GM23338 (cell line): Measurements from ENCODE around the gene C6orf136. TPM values are rescaled to one million over a fixed set of nuclear protein-coding genes. Genes with fewer than 3 reads are reported as not detected.

Source experiments
- ATAC-seq: fragments of 200-7000 bp; cut with Tn5 transposase; 3 replicates; pipeline ENCODE4 v1.9.1; 2020
- DNase-seq: peaks from one replicate; pipeline ENCODE4 v3.0.0-alpha.2; 2015; ENCODE audit warnings: low spot score
- H2AFZ ChIP-seq: fragments of 200-600 bp; sonication (generic); 2 replicates; pipeline ENCODE4 v1.8.0; 2016; ENCODE audit warnings: antibody characterized with exemption, mild to moderate bottlenecking, moderate library complexity
- H3F3A ChIP-seq: fragments of 200-600 bp; sonication (generic); replicated peaks from 2 replicates; pipeline ENCODE4 v1.8.0; 2017; ENCODE audit warnings: antibody characterized with exemption, mixed run types, low read depth
- H3K27ac ChIP-seq: fragments of 200-600 bp; sonication (generic); 2 replicates; pipeline ENCODE4 v1.6.1; 2016; ENCODE audit warnings: low read depth
- H3K27me3 ChIP-seq: fragments of 200-600 bp; sonication (generic); 2 replicates; pipeline ENCODE4 v1.8.0; 2016; ENCODE audit warnings: mild to moderate bottlenecking, mixed run types, moderate library complexity; ENCODE audit not compliant: insufficient read depth
- H3K36me3 ChIP-seq: fragments of 200-600 bp; sonication (generic); 2 replicates; pipeline ENCODE4 v1.8.0; 2016; ENCODE audit warnings: mild to moderate bottlenecking; ENCODE audit not compliant: insufficient read depth
- H3K4me1 ChIP-seq: fragments of 200-600 bp; sonication (generic); 2 replicates; pipeline ENCODE4 v1.8.0; 2016; ENCODE audit warnings: mild to moderate bottlenecking, moderate library complexity; ENCODE audit not compliant: insufficient read depth
- H3K4me2 ChIP-seq: fragments of 200-600 bp; sonication (generic); 2 replicates; pipeline ENCODE4 v1.7.1; 2017; ENCODE audit warnings: mixed run types
- H3K4me3 ChIP-seq: fragments of 200-600 bp; sonication (generic); 2 replicates; pipeline ENCODE4 v1.6.1; 2016; ENCODE audit warnings: mixed run types
- H3K79me2 ChIP-seq: fragments of 200-600 bp; sonication (generic); replicated peaks from 2 replicates; pipeline ENCODE4 v1.8.0; 2017; ENCODE audit warnings: mild to moderate bottlenecking; ENCODE audit not compliant: insufficient read depth
- H3K9me2 ChIP-seq: fragments of 200-600 bp; sonication (generic); 2 replicates; pipeline ENCODE4 v1.8.0; 2017; ENCODE audit not compliant: insufficient read depth
- H4K20me1 ChIP-seq: fragments of 200-600 bp; sonication (generic); replicated peaks from 2 replicates; pipeline ENCODE4 v1.8.0; 2017; ENCODE audit warnings: mild to moderate bottlenecking; ENCODE audit not compliant: insufficient read depth
- H3K27ac Mint-ChIP-seq: 2 replicates; pipeline ENCODE4 v1.8.0; 2020; ENCODE audit warnings: inconsistent platforms, mild to moderate bottlenecking, moderate library complexity, mixed read lengths
- H3K27me3 Mint-ChIP-seq: 3 replicates; pipeline ENCODE4 v1.8.0; 2022; ENCODE audit warnings: low read depth, mild to moderate bottlenecking, moderate library complexity, mixed read lengths, inconsistent platforms; ENCODE audit not compliant: insufficient read depth, poor library complexity
- H3K36me3 Mint-ChIP-seq: 3 replicates; pipeline ENCODE4 v1.8.0; 2021; ENCODE audit warnings: low read depth, mild to moderate bottlenecking, inconsistent platforms, moderate library complexity, mixed read lengths
- H3K4me1 Mint-ChIP-seq: 3 replicates; pipeline ENCODE4 v1.8.0; 2020; ENCODE audit warnings: mild to moderate bottlenecking, inconsistent platforms, mixed read lengths
- H3K4me3 Mint-ChIP-seq: 3 replicates; pipeline ENCODE4 v1.8.0; 2021; ENCODE audit warnings: moderate library complexity, mild to moderate bottlenecking, inconsistent platforms, mixed read lengths
- H3K9me3 Mint-ChIP-seq: 3 replicates; pipeline ENCODE4 v1.8.0; 2020; ENCODE audit warnings: moderate library complexity, mild to moderate bottlenecking, inconsistent platforms, mixed read lengths
- CREB1 ChIP-seq: fragments of 250-450 bp; sonication (Bioruptor Pico); IDR thresholded peaks from 2 replicates; pipeline ENCODE4 v1.5.0; 2020; ENCODE audit warnings: low read depth, mild to moderate bottlenecking, moderate library complexity
- CTCF ChIP-seq, 2 experiments: fragments of 200-600 bp in 1 of 2; sonication (generic) in 1 of 2; conservative IDR thresholded peaks; 2 replicates each; pipeline versions ENCODE4 v1.5.1 to v1.6.1; 2016 to 2017; ENCODE audit warnings: antibody characterized with exemption in 2 of 2, low read depth in 2 of 2, mild to moderate bottlenecking in 2 of 2, moderate library complexity in 1 of 2
- ETS1 ChIP-seq: IDR thresholded peaks from 2 replicates; pipeline ENCODE4 v1.6.1; 2016; ENCODE audit warnings: antibody characterized with exemption
- EZH2 ChIP-seq: fragments of 200-600 bp; sonication (generic); IDR thresholded peaks from one replicate; pipeline ENCODE4 v1.8.0; 2017; ENCODE audit warnings: antibody characterized with exemption, mild to moderate bottlenecking, low read depth; ENCODE audit not compliant: unreplicated experiment
- EZH2phosphoT487 ChIP-seq: fragments of 200-600 bp; sonication (generic); IDR thresholded peaks from one replicate; pipeline ENCODE4 v1.8.1; 2018; ENCODE audit warnings: antibody characterized with exemption; ENCODE audit not compliant: unreplicated experiment
- JUNB ChIP-seq: IDR thresholded peaks from one replicate; pipeline ENCODE4 v1.6.1; 2016; ENCODE audit warnings: antibody characterized with exemption; ENCODE audit not compliant: unreplicated experiment
- NANOG ChIP-seq: IDR thresholded peaks from 2 replicates; pipeline ENCODE4 v1.6.1; 2016; ENCODE audit warnings: antibody characterized with exemption, borderline replicate concordance
- POLR2AphosphoS5 ChIP-seq: IDR thresholded peaks from 2 replicates; pipeline ENCODE4 v1.6.1; 2016; ENCODE audit warnings: antibody characterized with exemption, low read depth
- REST ChIP-seq: IDR thresholded peaks from one replicate; pipeline ENCODE4 v1.6.1; 2018; ENCODE audit warnings: antibody characterized with exemption; ENCODE audit not compliant: unreplicated experiment
- STAT1 ChIP-seq: IDR thresholded peaks from one replicate; pipeline ENCODE4 v1.6.1; 2016; ENCODE audit warnings: antibody characterized with exemption; ENCODE audit not compliant: unreplicated experiment
- ZNF114 ChIP-seq: fragments of 250-450 bp; sonication (Bioruptor Pico); IDR thresholded peaks from 2 replicates; pipeline ENCODE4 v1.5.0; 2020; ENCODE audit warnings: mild to moderate bottlenecking, moderate library complexity
- ZNF331 ChIP-seq: fragments of 250-450 bp; sonication (Bioruptor Pico); IDR thresholded peaks from 2 replicates; pipeline ENCODE4 v1.5.0; 2020; ENCODE audit warnings: low read depth, mild to moderate bottlenecking, moderate library complexity
- ZNF462 ChIP-seq: fragments of 250-450 bp; sonication (Bioruptor Pico); IDR thresholded peaks from 2 replicates; pipeline ENCODE4 v1.5.0; 2020; ENCODE audit warnings: mild to moderate bottlenecking, moderate library complexity
- polyA plus RNA-seq: library from polyadenylated mRNA; unstranded; fragments of >200 nt; fragmentation: Nextera tagmentation; extraction: Ambion mirVana; gene quantifications from 2 replicates; pipeline ENCODE4 v1.2.1, GENCODE V29; 2016
- total RNA-seq: library from RNA; depleted of rRNA; stranded (reverse); fragments of >200 nt; shearing (Covaris generic); gene quantifications from 2 replicates; pipeline ENCODE4 v1.2.3, GENCODE V29; 2014

C6orf136 gene
- total and polyA plus RNA-seq, 2 experiments from 2014 or later = 12.5 to 27.5 TPM

- Histone ChIP-seq H3K36me3 (peaks cover 25% of the 10 kb centered on the region), H3F3A (peaks cover 7% of the 10 kb centered on the region; the same call in 1 of the 2 replicates), H3K9me2 (no peaks in the 10 kb centered on the region), H3K4me3 (no peak overlapping the region), H2AFZ (no peak overlapping the region), H3K27ac (no peak overlapping the region), H3K4me1 (no peaks in the 10 kb centered on the region), H3K79me2 (no peaks in the 10 kb centered on the region), H3K4me2 (no peak overlapping the region), H3K27me3 (no peaks in the 10 kb centered on the region), H4K20me1 (peaks cover 6% of the 10 kb centered on the region; the same call in 1 of the 2 replicates)
- Mint-ChIP-seq H3K4me3 (no peak overlapping the region), H3K9me3 (no peaks in the 10 kb centered on the region), H3K4me1 (no peaks in the 10 kb centered on the region), H3K36me3 (peaks cover 79% of the 10 kb centered on the region), H3K27me3 (peaks cover 9% of the 10 kb centered on the region), H3K27ac (no peak overlapping the region)
- ATAC-seq (no peak), DNase-seq (no peak)
- TF ChIP-seq EZH2 (no peak), ETS1 (no peak), STAT1 (no peak), JUNB (no peak), REST (no peak), CTCF (conservative IDR thresholded peaks at IDR 0.05; ENCODE audit: low read depth in 2 of 2) (no peak), ZNF462 (CRISPR knock-in tag) (no peak), ZNF331 (CRISPR knock-in tag) (no peak), ZNF114 (CRISPR knock-in tag) (no peak), CREB1 (CRISPR knock-in tag) (no peak), NANOG (no peak), POLR2AphosphoS5 (no peak), EZH2phosphoT487 (no peak)
Observed at GRCh38 chr6:30656513-30656912, 9.6 kb downstream of the C6orf136 start.
